Uterus (tissue), 4 donors: ENCODE data around the gene CHAF1A. TPM values are rescaled to one million over a fixed set of nuclear protein-coding genes. Genes with fewer than 3 reads are reported as not detected.

Experiments used
- DNase-seq, 2 donors: peaks; one replicate each; pipeline ENCODE4 v3.0.0-alpha.2; 2019 to 2020
- H3K27ac ChIP-seq, 2 donors: fragments of 200-600 bp; sonication (generic); 1 replicate in 1 of 2; 2 replicates in 1 of 2; pipeline ENCODE4 v1.5.1; 2016 to 2018
- H3K27me3 ChIP-seq, 2 donors: fragments of 200-600 bp; sonication (generic); one replicate each; pipeline ENCODE4 v1.5.1; 2018 to 2019; ENCODE audit warnings: control low read depth in 1 of 2
- H3K36me3 ChIP-seq, 2 donors: fragments of 200-600 bp; sonication (generic); one replicate each; pipeline ENCODE4 v1.5.1; 2019; ENCODE audit warnings: control low read depth in 1 of 2
- H3K4me1 ChIP-seq, 2 donors: fragments of 200-600 bp; sonication (generic); one replicate each; pipeline ENCODE4 v1.5.1; 2018 to 2019; ENCODE audit warnings: control low read depth in 1 of 2
- H3K4me3 ChIP-seq, 2 donors: fragments of 200-600 bp; sonication (generic); 1 replicate in 1 of 2; 2 replicates in 1 of 2; pipeline ENCODE4 v1.5.1; 2018 to 2019; ENCODE audit warnings: mild to moderate bottlenecking in 1 of 2
- H3K9me3 ChIP-seq, 2 donors: fragments of 200-600 bp; sonication (generic); one replicate each; pipeline ENCODE4 v1.5.1; 2019; ENCODE audit warnings: control low read depth in 1 of 2
- POLR2A ChIP-seq, 2 donors: fragments of 450-650 bp; IDR thresholded peaks; one replicate each; pipeline ENCODE4 v1.6.1; 2016; ENCODE audit warnings: antibody characterized with exemption in 2 of 2, mild to moderate bottlenecking in 1 of 2, moderate library complexity in 1 of 2
- intact Hi-C: fragments of 100-400 bp; cut with DNase I; formaldehyde crosslinking; loops from one replicate; pipeline ENCODE4 v1.15.1; 2023; ENCODE audit warnings: low total_unique reads
- total RNA-seq, 4 donors: library from RNA; depleted of rRNA in 3 of 4; stranded (reverse); fragments of >200 nt in 3 of 4; gene quantifications; one replicate each; pipeline versions ENCODE4 v1.1.0 to v1.2.4, GENCODE V29; 2014 to 2023
- TF ChIP-seq, protein P1 (sequence below), 4 experiments: fragments of 200-600 bp in 2 of 4; fragments of 450-650 bp in 2 of 4; sonication (generic) in 2 of 4; IDR thresholded peaks; one replicate each; pipeline ENCODE4 v1.5.1; 2016 to 2019; ENCODE audit warnings: antibody characterized with exemption in 4 of 4, mild to moderate bottlenecking in 2 of 4, moderate library complexity in 1 of 4
- donor health status: DM: yes; HTN: yes; CAD: no.

The CHAF1A gene
- total RNA-seq, 4 donors from 2014 or later: 0.59 to 12.9 (median 8.0) TPM

- H3K36me3 ChIP-seq: no peaks in the 10 kb centered on the region
- no peak for TF ChIP-seq POLR2A (IDR thresholded peaks at IDR 0.05)
- TF ChIP-seq, protein P1, sequence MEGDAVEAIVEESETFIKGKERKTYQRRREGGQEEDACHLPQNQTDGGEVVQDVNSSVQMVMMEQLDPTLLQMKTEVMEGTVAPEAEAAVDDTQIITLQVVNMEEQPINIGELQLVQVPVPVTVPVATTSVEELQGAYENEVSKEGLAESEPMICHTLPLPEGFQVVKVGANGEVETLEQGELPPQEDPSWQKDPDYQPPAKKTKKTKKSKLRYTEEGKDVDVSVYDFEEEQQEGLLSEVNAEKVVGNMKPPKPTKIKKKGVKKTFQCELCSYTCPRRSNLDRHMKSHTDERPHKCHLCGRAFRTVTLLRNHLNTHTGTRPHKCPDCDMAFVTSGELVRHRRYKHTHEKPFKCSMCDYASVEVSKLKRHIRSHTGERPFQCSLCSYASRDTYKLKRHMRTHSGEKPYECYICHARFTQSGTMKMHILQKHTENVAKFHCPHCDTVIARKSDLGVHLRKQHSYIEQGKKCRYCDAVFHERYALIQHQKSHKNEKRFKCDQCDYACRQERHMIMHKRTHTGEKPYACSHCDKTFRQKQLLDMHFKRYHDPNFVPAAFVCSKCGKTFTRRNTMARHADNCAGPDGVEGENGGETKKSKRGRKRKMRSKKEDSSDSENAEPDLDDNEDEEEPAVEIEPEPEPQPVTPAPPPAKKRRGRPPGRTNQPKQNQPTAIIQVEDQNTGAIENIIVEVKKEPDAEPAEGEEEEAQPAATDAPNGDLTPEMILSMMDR (IDR thresholded peaks at IDR 0.05): no peak
- no peak overlapping the region for H3K4me3 ChIP-seq
- H3K27ac ChIP-seq: no peak overlapping the region
- intact Hi-C loops: no loop called here
- no peaks in the 10 kb centered on the region for H3K9me3 ChIP-seq
- no peaks in the 10 kb centered on the region for H3K4me1 ChIP-seq
- DNase-seq: no peak
- no peaks in the 10 kb centered on the region for H3K27me3 ChIP-seq
These were observed 30.6 kb downstream of the CHAF1A start for GRCh38 chr19:4432918-4433506.

DNA sequence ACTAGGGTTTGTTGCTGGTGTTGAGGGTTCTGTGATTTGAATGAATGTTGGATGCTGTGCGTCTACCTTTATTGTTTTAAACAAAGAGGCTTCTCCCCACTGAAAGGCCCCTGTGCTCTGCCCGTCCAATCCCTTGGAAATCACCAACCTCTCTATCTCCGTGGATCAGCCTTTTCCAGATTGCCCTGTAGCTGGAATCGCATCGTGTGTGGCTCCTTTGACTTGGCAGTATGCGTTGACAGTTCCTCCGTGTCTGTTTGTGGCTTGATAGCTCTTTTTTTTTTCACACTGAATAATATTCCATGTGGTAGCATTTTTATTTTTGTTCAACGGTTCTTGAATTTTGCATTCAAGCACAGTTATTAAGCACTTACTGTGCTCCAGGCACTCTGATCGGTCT, 32.0 kb downstream of the CHAF1A start:
- Histone ChIP-seq H3K27ac (no peak overlapping the region), H3K36me3 (no peaks in the 10 kb centered on the region), H3K4me1 (no peaks in the 10 kb centered on the region), H3K9me3 (no peaks in the 10 kb centered on the region), H3K27me3 (no peaks in the 10 kb centered on the region), H3K4me3 (no peak overlapping the region)
- TF ChIP-seq POLR2A (IDR thresholded peaks at IDR 0.05): no peak
- TF ChIP-seq, protein P1 (IDR thresholded peaks at IDR 0.05): no peak
- intact Hi-C loops: no loop called here
- DNase-seq: no peak

GRCh38 chr19:4436231-4436630, 33.8 kb downstream of the CHAF1A start:
- intact Hi-C loops: no loop called here

GRCh38 chr19:4437103-4437502, 34.7 kb downstream of the CHAF1A start:
- Histone ChIP-seq H3K27ac (no peak overlapping the region), H3K36me3 (no peaks in the 10 kb centered on the region), H3K9me3 (no peaks in the 10 kb centered on the region), H3K4me1 (no peaks in the 10 kb centered on the region), H3K4me3 (no peak overlapping the region), H3K27me3 (no peaks in the 10 kb centered on the region)
- DNase-seq: no peak
- TF ChIP-seq, protein P1 (IDR thresholded peaks at IDR 0.05): no peak
- TF ChIP-seq POLR2A (IDR thresholded peaks at IDR 0.05): no peak
- intact Hi-C loops: no loop called here

More at GRCh38 chr19:4436231-4436630, 33.8 kb downstream of the CHAF1A start:
- H3K27ac ChIP-seq: no peak overlapping the region
- no peaks in the 10 kb centered on the region for H3K4me1 ChIP-seq
- TF ChIP-seq, protein P1 (IDR thresholded peaks at IDR 0.05): no peak
- no peak for TF ChIP-seq POLR2A (IDR thresholded peaks at IDR 0.05)
- H3K36me3 ChIP-seq: no peaks in the 10 kb centered on the region
- no peak overlapping the region for H3K4me3 ChIP-seq
- H3K27me3 ChIP-seq: no peaks in the 10 kb centered on the region
- no peak for DNase-seq
- no peaks in the 10 kb centered on the region for H3K9me3 ChIP-seq

DNA sequence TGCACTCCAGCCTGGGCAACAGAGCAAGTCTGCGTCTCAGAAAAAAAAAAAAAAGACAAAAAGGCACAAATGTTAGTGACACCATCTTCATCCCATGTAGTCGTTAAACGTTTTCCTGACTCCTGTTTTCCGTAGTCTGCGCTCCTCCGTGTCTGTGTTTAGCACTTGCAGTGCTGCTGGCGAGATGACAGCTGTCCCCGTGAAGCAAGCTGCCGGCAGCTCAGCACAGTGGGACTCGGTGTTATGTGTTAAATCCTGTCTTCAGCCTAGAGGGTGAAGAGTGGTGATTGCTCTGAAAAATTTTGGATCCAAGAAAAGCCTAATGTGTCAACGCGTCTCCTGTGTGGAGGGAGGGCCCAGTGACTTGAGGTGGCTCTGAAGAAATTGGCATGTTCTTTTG, 36.8 kb downstream of the CHAF1A start:
- intact Hi-C loops: no loop called here
- no peak overlapping the region for H3K27ac ChIP-seq
- H3K9me3 ChIP-seq: no peaks in the 10 kb centered on the region
- no peaks in the 10 kb centered on the region for H3K36me3 ChIP-seq
- TF ChIP-seq, protein P1 (IDR thresholded peaks at IDR 0.05): no peak
- TF ChIP-seq POLR2A (IDR thresholded peaks at IDR 0.05): no peak
- no peaks in the 10 kb centered on the region for H3K4me1 ChIP-seq
- no peak for DNase-seq
- H3K27me3 ChIP-seq: no peaks in the 10 kb centered on the region
- no peak overlapping the region for H3K4me3 ChIP-seq
